ENCODE data around the gene LETMD1.
"Not testable (repeated sequence)": the region's sequence is repeated elsewhere in the genome, so short reads cannot be mapped to it uniquely, and the experiment has no call there.

Gene LETMD1

DNA sequence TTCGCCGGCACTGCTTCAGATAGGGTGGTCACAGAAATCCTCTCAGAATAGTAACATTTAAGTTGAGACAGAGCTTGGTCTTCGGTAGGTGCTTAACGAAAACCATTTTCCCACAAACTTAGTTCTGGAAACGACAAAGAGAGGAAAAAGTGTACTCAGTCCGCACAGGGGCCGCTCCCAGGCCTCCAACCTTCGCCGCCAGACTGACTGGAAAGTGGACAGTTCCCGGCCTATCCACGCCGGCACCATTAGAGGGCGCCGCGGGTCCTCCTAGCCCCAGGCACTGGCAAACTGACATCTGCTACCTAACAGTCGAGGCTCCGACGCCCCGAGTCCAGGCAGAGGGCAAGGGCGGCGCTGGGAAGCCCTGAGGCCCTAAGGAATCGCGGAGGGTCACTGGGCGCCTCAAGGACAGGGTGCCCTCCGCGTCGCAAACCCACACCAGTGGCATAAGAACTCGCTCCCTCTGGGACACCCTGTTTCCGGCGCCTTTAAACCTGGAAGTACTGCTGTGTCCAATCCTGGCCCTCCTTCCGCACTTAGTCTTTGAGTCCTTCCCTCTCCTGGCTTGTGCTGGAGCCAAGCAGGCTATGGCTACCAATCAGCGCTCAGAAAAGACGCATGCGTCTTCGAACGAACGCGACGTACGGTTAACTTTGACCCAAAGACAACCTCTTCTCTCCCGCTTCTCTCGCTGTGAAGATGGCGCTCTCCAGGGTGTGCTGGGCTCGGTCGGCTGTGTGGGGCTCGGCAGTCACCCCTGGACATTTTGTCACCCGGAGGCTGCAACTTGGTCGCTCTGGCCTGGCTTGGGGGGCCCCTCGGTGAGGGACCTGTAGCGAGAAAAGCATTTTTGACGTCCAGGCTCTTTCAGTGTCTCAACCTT is at the start of gene LETMD1:
TSS of gene LETMD1 (plus strand) at position 673 of the 886 bp plus-strand sequence. CDS start at position 703, 30 bp downstream.
- DNase-seq = peak; percentile 97

GRCh38 chr12:50999093-50999492 is 49.0 kb upstream of the LETMD1 start:
- DNase-seq = no peak

- no peak for DNase-seq
These were observed 47.9 kb upstream of the LETMD1 start for GRCh38 chr12:51000245-51000644.

DNA sequence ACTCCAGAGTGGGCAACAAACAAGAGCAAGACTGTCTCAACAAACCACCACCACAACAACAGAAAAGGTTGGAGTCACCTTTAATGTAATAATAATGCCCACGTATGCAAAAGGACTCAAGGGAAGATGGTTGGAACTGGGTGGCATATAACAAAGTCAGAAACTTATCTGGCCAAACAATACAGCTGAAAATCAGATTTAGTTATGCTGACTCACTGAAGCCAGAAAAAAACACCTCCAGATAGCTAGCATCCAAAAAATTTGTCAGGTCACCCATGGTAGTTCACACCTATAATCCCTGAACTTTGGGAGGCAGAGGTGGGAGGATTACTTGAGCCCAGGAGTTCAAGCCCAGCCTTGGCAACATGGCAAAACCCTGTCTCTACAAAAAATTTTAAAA is 46.3 kb upstream of the LETMD1 start:
- no peak for DNase-seq

DNA sequence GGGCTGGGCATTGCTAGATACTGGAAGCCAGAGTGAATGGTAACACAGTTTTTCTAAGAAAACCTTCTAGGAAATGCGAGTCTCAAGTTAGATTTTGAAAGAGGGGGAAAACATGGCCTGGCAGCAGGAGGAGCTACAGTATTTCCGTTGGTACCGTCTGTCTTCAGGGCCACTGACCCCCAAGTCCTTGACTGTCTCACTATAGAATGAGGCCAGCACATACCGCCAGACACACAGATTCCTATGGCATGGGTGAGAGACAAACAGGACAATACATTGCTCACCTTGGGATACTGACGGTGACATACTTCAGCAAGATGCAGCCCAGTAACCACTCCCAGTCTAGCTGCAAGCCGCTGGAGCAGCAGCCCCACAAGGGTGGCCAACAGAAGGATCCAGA is 43.6 kb upstream of the LETMD1 start:
- no peak for DNase-seq

DNA sequence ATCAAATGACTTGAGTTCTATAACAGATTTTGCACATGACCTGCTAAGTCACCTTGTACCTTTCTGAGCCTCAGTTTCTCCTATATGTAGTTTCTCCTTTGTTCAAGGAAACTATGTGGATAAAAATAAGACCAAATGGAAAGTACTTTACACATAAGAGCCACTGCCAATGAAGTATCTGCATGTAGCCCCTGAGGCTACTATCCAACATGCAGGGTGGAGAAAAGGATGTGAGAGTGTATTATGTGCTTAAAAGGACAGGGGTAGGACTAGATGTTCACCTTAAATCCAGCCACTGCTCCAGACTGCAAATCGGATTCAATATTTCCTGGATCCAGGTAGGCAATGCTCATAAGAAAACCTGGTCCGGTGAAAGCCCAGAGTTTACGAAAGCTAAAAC is 43.1 kb upstream of the LETMD1 start:
- no peak for DNase-seq

GRCh38 chr12:51005671-51006070 is 42.5 kb upstream of the LETMD1 start:
- DNase-seq = no peak

- no peak for DNase-seq
These were observed 39.6 kb upstream of the LETMD1 start for GRCh38 chr12:51008329-51009055.

DNA sequence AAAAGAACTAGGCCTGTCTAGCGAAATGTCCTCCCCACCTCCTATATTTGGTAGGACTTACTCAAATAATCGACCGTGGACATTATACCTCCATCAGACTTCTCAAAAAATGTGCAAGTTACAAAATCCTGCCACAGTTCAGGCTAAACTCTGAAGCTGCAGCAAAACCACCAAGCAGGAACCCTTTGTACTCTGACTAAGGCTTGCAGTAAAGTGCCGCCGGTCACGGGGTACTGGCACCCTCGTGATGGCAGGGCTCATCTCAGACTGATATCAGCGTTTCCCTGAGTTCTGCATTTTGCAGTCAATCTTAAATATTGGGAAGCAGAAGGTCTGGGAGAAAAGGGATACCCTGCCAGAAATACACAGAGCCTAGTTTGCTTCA is 39.1 kb upstream of the LETMD1 start:
- no peak for DNase-seq

GRCh38 chr12:51011955-51012354 is 36.2 kb upstream of the LETMD1 start:
- no peak for DNase-seq

DNA sequence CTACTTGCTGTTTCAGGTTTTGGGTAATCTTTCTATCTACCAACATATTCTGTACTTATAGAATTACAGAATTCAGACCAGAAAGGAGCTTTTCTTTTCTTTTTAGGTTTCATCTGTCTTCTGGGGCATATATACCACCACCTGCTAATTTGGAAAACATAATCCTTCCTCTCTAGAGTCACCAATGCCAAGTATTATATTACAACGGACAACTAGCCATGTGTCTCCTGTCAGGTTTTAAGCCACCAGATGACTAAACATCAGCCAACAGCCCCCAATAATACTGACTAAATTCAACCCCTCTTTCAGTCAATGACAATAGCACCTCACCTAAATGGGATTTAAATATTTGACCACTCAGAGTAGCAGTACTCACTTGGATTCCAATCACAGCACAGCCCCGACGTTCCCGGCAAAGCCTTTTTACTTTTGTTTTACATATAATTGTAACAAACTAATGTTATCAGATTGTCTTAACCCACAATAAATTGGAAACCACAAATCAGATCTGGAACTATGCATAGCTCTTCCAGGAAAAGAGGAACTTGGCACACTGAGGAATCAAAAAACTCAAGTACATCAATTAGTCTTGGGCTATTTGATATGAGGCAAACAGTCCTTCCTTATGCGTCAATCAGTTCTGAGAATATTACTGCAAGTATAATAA is 35.4 kb upstream of the LETMD1 start:
- no peak for DNase-seq

DNA sequence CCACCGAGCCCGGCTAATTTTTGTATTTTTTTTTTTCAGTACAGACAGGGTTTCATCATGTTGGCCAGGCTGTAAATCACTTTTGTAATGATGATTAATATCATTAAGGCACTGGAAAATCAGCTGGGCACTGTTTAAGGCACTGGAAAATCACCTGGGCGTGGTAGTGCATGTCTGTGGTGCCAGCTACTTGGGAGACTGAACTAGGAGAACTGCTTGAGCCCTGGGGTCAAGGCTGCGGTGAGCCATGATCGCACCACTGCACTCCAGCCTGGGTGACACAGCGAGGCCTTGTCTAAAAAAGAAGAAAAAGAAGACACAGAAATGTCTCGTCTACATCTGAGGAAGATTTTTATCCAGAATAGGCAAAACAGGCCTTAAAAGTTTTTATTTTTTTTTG is 34.7 kb upstream of the LETMD1 start:
- no peak for DNase-seq

- not testable (repeated sequence) for DNase-seq
These were observed 33.7 kb upstream of the LETMD1 start for GRCh38 chr12:51014467-51014866.

GRCh38 chr12:51017452-51017851 is 30.7 kb upstream of the LETMD1 start:
- DNase-seq = no peak

DNA sequence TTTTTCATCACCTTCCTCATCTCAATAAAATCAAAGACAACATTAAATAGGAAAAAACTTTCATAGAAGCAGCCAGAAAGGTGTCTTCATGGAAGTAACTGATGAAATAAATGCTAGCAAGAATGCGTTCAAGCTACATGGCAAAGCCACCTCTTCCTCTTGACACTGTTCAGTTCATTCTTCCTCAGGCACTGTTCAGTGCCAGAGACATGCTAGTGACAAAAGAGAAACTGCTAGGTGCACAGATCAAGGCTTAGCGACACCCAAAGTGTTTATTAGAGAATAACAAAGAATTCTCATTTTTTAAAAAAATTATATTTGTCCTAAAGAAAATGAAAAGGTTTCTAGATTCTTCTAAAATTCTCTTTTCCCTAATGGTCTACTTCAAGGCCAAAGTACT is 29.2 kb upstream of the LETMD1 start:
- DNase-seq = no peak

DNA sequence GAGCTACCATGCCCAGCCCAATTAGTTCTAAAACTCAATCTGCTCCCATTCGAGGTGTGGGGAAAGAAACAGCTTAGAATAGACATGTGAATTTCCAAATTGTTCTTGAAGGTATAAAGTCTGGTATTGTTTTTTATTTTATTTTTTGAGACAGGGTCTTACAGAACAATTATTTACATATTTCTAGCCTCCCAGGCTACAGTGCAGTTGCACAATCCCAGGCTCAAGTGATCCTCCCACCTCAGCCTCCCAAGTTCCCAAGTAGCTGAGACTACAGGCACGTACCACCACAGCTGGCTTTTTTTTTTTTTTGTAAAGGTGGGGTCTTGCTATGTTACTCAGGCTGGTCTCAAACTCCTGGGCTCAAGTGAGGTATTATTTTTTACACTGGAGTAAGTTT is 28.2 kb upstream of the LETMD1 start:
- DNase-seq = no peak

GRCh38 chr12:51020448-51021182 is 27.5 kb upstream of the LETMD1 start:
- no peak for DNase-seq

DNA sequence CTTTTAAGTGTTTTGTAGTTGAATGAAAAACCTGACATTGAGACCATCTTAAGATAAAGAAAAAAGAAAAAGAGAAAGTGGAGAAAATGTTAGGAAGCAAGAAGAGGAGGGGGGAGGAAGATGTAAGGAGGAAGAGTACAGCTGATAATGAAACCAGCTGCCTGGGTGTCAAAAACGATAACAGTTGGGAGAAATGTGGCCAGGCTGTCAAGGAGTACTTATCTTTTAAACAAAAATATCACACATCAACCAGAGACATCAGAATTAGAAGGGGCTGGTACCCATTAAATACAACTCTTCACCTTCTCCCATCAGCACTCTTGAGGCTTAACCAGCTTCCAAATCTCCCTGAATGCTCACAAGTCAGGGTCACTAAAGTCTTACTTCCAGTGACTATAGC is 26.4 kb upstream of the LETMD1 start:
- no peak for DNase-seq

- no peak for DNase-seq
These were observed 24.3 kb upstream of the LETMD1 start for GRCh38 chr12:51023625-51024382.

GRCh38 chr12:51025338-51025835 is 22.7 kb upstream of the LETMD1 start:
- DNase-seq = no peak

- DNase-seq = peak; percentile 96
These were observed 22.1 kb upstream of the LETMD1 start, which contains the start of gene SLC11A2 for GRCh38 chr12:51025836-51026638. SLC11A2 (minus strand) TSS chr12:51026384; CDS start chr12:51010728, 15,656 bp downstream.

Data from RPMI8226 (cell line).